Astrocyte (in vitro differentiated cells and primary cell): Measurements from ENCODE around the gene NLGN4Y.

Experiments used
- EZH2 ChIP-seq: IDR thresholded peaks from 2 replicates; pipeline ENCODE4 v1.6.1; 2012; ENCODE audit warnings: mild to moderate bottlenecking, low read length, inconsistent platforms; ENCODE audit not compliant: insufficient read depth
- TF ChIP-seq, protein P1 (sequence below): IDR thresholded peaks from 2 replicates; pipeline ENCODE4 v1.5.1; 2011; ENCODE audit warnings: low read depth, mild to moderate bottlenecking, inconsistent platforms, low read length, moderate library complexity; ENCODE audit not compliant: insufficient read depth

DNA sequence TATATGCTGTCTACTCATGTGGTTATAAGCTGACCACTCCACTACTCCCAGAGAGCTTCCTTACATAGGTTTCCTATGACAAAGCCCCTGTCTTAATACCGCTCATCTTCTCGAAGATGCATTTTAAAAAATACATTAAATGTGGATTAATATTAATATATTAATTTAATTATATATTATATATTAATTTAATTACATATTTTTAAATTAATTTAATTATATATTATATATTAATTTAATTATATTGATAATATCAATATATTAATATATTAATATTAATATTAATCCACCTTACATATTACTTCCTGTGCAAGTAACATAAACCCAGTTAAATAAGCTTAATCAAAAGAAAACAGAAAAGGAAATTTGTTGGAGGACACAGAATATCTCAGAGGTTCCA, 19.7 kb upstream of the NLGN4Y start:
- TF ChIP-seq, protein P1, sequence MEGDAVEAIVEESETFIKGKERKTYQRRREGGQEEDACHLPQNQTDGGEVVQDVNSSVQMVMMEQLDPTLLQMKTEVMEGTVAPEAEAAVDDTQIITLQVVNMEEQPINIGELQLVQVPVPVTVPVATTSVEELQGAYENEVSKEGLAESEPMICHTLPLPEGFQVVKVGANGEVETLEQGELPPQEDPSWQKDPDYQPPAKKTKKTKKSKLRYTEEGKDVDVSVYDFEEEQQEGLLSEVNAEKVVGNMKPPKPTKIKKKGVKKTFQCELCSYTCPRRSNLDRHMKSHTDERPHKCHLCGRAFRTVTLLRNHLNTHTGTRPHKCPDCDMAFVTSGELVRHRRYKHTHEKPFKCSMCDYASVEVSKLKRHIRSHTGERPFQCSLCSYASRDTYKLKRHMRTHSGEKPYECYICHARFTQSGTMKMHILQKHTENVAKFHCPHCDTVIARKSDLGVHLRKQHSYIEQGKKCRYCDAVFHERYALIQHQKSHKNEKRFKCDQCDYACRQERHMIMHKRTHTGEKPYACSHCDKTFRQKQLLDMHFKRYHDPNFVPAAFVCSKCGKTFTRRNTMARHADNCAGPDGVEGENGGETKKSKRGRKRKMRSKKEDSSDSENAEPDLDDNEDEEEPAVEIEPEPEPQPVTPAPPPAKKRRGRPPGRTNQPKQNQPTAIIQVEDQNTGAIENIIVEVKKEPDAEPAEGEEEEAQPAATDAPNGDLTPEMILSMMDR: no peak
- no peak for TF ChIP-seq EZH2
